Measurements from ENCODE around the gene UTS2R. TPM values are rescaled to one million over a fixed set of nuclear protein-coding genes. Genes with fewer than 3 reads are reported as not detected.
A peak's percentile ranks its signal among the peaks of the same experiment; 100 is the strongest.

Gene UTS2R
- total RNA-seq, 6 donors from 2014 or later: 0.39 TPM; not detected in 5

DNA sequence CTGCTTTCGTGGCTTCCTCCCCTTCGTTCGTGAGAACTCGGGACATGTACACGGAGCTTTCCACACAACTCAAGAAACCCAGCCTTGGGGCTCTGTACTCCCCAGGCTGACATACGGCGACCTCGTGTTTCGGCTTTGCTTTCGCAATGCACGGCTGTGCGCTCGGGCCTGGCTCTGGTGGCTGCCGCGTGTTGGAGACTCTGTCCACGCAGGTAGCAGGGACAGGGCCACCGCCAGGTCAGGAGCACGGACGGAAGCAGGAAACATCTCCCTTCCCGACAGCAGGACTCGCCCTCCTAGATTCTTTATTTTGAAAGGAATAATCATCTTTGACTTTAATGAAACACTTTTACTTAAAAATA lies 17.3 kb downstream of the UTS2R start:
- Histone ChIP-seq H3K27me3 (peaks cover 0 to 15% (median 7%) of the 10 kb centered on the region in 4 donors), H3K9me3 (no peaks in the 10 kb centered on the region), H3K36me3 (peaks cover 2 to 24% (median 16%) of the 10 kb centered on the region in 4 donors), H3K4me1 (peaks cover 7 to 14% (median 9%) of the 10 kb centered on the region in 4 donors), H3K4me3 (no peak overlapping the region), H3K27ac (no peak overlapping the region)
- DNase-seq: peak in 1 of 2 donors; percentile 60
- TF ChIP-seq EP300 (IDR thresholded peaks at IDR 0.05): no peak
- TF ChIP-seq POLR2A (IDR thresholded peaks at IDR 0.05): no peak
- TF ChIP-seq, protein P1, sequence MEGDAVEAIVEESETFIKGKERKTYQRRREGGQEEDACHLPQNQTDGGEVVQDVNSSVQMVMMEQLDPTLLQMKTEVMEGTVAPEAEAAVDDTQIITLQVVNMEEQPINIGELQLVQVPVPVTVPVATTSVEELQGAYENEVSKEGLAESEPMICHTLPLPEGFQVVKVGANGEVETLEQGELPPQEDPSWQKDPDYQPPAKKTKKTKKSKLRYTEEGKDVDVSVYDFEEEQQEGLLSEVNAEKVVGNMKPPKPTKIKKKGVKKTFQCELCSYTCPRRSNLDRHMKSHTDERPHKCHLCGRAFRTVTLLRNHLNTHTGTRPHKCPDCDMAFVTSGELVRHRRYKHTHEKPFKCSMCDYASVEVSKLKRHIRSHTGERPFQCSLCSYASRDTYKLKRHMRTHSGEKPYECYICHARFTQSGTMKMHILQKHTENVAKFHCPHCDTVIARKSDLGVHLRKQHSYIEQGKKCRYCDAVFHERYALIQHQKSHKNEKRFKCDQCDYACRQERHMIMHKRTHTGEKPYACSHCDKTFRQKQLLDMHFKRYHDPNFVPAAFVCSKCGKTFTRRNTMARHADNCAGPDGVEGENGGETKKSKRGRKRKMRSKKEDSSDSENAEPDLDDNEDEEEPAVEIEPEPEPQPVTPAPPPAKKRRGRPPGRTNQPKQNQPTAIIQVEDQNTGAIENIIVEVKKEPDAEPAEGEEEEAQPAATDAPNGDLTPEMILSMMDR (IDR thresholded peaks at IDR 0.05): no peak
- TF ChIP-seq POLR2AphosphoS5 (IDR thresholded peaks at IDR 0.05): no peak
- no peak for ATAC-seq (ENCODE audit: low FRiP score in 2 of 2)
- 84 to 86% methylated on average over 13 to 19 of the region's 21 CpGs for WGBS, 2 donors

DNA sequence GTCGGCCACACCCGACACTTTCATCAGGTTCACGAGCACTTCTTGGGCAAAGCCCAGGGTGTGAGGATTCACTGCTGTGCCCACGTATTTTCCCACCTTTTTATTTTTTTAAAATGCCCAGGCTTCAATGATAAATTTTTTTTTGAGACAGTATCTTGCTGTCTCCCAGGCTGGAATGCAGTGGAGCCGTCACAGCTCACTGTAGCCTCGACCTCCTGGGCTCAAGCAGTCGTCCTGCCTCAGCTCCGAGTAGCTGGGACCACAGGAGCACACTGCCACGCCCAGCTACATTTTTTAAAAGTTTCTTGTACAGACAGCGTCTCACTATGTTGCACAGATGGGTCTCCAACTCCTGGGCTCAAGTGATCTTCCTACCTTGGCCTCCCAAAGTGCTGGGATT lies 17.8 kb downstream of the UTS2R start:
- DNase-seq (no peak), ATAC-seq (ENCODE audit: low FRiP score in 2 of 2) (no peak)
- no peak for TF ChIP-seq POLR2A (IDR thresholded peaks at IDR 0.05)
- TF ChIP-seq POLR2AphosphoS5 (IDR thresholded peaks at IDR 0.05): no peak
- TF ChIP-seq, protein P1 (IDR thresholded peaks at IDR 0.05): no peak
- no peak for TF ChIP-seq EP300 (IDR thresholded peaks at IDR 0.05)
- no peak overlapping the region for H3K27ac ChIP-seq
- no peaks in the 10 kb centered on the region for H3K9me3 ChIP-seq
- no peak overlapping the region for H3K4me3 ChIP-seq
- H3K36me3 ChIP-seq: peaks cover 2 to 28% (median 16%) of the 10 kb centered on the region in 4 donors
- H3K27me3 ChIP-seq: peaks cover 0 to 15% (median 7%) of the 10 kb centered on the region in 4 donors
- H3K4me1 ChIP-seq: peaks cover 7 to 14% (median 9%) of the 10 kb centered on the region in 4 donors
- 87 to 88% methylated on average over 10 of the region's 10 CpGs for WGBS, 2 donors

DNA sequence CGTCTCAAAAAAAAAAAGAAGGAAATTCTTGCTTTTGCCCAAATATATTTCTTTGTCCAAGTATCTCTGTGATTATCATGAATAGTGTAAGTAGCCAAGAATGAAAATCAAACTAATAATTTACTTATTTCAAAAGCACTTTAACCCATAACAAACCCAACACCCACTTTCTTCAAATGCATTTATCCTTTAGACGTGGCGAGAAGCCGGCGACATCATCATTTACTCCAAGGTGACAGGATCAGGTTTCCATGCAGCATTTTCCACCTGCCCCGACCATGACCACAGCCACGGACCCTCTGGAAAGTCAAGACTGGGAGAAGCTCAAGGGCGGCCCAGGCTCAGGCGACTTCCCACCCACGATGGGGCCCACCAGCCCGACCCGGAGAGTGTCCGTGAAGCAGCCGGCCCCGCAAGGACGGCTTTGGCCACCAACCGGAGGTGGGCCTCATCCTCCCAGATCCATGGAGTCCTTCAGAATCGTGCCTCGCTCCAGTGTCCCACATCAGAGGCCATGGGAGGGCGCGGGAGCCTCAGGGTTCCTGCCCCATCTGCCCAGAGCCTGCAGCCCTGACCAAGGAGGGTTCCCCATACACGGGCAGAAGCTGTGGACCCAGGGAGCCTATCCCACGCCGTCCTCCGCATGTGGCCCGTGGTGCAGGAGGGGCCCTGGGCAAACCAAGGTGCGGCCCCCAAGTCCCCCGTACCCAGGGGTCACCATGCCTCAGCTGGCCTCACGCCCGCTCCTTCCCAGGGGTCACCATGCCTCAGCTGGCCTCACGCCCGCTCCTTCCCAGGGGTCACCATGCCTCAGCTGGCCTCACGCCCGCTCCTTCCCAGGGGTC lies 18.7 kb downstream of the UTS2R start:
- Histone ChIP-seq H3K36me3 (peaks cover 2 to 31% (median 16%) of the 10 kb centered on the region in 4 donors), H3K27me3 (peaks cover 0 to 13% (median 6%) of the 10 kb centered on the region in 4 donors), H3K4me1 (peaks cover 1 to 6% (median 5%) of the 10 kb centered on the region in 4 donors), H3K9me3 (no peaks in the 10 kb centered on the region), H3K4me3 (no peak overlapping the region), H3K27ac (no peak overlapping the region)
- ATAC-seq (ENCODE audit: low FRiP score in 2 of 2): no peak
- TF ChIP-seq EP300 (IDR thresholded peaks at IDR 0.05): no peak
- no peak for TF ChIP-seq POLR2A (IDR thresholded peaks at IDR 0.05)
- TF ChIP-seq POLR2AphosphoS5 (IDR thresholded peaks at IDR 0.05): no peak
- TF ChIP-seq, protein P1 (IDR thresholded peaks at IDR 0.05): no peak
- DNase-seq: peak in 1 of 2 donors; percentile 75
- 85 to 96% methylated on average over 17 to 21 of the region's 34 CpGs for WGBS, 2 donors

DNA sequence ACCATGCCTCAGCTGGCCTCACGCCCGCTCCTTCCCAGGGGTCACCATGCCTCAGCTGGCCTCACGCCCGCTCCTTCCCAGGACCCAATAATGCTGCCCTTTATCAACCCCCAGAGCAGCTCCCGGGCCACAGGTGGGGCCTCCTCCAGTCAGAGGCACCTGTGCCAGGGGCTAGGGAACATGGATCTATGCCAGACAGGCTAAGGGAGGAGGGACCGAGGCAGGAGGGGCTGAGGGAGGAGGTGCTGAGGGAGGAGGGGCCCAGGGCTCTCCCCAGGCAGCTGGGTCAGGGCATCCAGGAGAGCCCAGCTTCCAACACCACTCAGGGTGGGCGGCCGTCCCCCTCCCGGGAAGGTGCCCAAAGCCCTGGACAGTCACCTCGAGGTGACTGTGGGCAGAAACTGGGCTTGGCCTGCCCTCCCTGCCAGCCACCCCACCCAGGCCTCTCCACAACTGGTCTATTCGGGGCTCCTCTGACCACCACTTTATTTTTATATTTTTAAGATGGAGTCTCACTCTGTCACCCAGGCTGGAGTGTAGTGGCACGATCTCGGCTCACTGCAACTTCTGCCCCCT lies 19.4 kb downstream of the UTS2R start:
- peaks cover 0 to 6% (median 0%) of the 10 kb centered on the region in 4 donors for H3K4me1 ChIP-seq
- H3K27me3 ChIP-seq: peaks cover 0 to 7% (median 3%) of the 10 kb centered on the region in 4 donors
- TF ChIP-seq EP300 (IDR thresholded peaks at IDR 0.05): no peak
- TF ChIP-seq, protein P1 (IDR thresholded peaks at IDR 0.05): no peak
- no peak for TF ChIP-seq POLR2A (IDR thresholded peaks at IDR 0.05)
- no peak for TF ChIP-seq POLR2AphosphoS5 (IDR thresholded peaks at IDR 0.05)
- H3K36me3 ChIP-seq: peaks cover 2 to 31% (median 16%) of the 10 kb centered on the region in 4 donors
- H3K9me3 ChIP-seq: no peaks in the 10 kb centered on the region
- ATAC-seq (ENCODE audit: low FRiP score in 2 of 2): no peak
- H3K27ac ChIP-seq: no peak overlapping the region
- no peak overlapping the region for H3K4me3 ChIP-seq
- DNase-seq: peak in 1 of 2 donors; percentile 60
- WGBS, 2 donors: 91 to 93% methylated on average over 7 to 11 of the region's 13 CpGs

Data from upper lobe of left lung (tissue), 6 donors.